DND-41 (cell line): Measurements from ENCODE around the gene PTGR2.

Experiments used
- ATAC-seq: fragments of 200-7000 bp; cut with Tn5 transposase; 3 replicates; pipeline ENCODE4 v1.9.1; 2021; ENCODE audit warnings: low read depth; ENCODE audit not compliant: insufficient read depth
- DNase-seq: peaks from one replicate; pipeline ENCODE4 v3.0.0-alpha.2; 2020
- H2AFZ ChIP-seq: 2 replicates; pipeline ENCODE4 v1.6.0; 2012; ENCODE audit warnings: low read depth, low read length
- H3K27ac ChIP-seq: 2 replicates; pipeline ENCODE4 v1.5.1; 2012; ENCODE audit warnings: low read length, inconsistent platforms
- H3K27me3 ChIP-seq: fragments of 200-600 bp; sonication (generic); 2 replicates; pipeline ENCODE4 v1.6.0; 2012; ENCODE audit warnings: low read length, mild to moderate bottlenecking, inconsistent platforms; ENCODE audit not compliant: insufficient read depth, poor library complexity
- H3K36me3 ChIP-seq: 2 replicates; pipeline ENCODE4 v1.5.1; 2012; ENCODE audit warnings: low read length, inconsistent platforms; ENCODE audit not compliant: insufficient read depth
- H3K4me1 ChIP-seq: 2 replicates; pipeline ENCODE4 v1.5.1; 2012; ENCODE audit warnings: mild to moderate bottlenecking, low read length; ENCODE audit not compliant: insufficient read depth
- H3K4me2 ChIP-seq: 2 replicates; pipeline ENCODE4 v1.6.0; 2012; ENCODE audit warnings: mild to moderate bottlenecking, moderate library complexity, low read length, inconsistent platforms; ENCODE audit not compliant: insufficient read depth
- H3K4me3 ChIP-seq, 2 experiments: fragments of 200-600 bp in 1 of 2; shearing (Covaris generic) in 1 of 2; 2 replicates each; pipeline ENCODE4 v1.5.1; 2012 to 2016; ENCODE audit warnings: inconsistent platforms in 2 of 2, low read length in 2 of 2, mild to moderate bottlenecking in 2 of 2, low read depth in 1 of 2, moderate library complexity in 1 of 2
- H3K79me2 ChIP-seq: 2 replicates; pipeline ENCODE4 v1.6.0; 2012; ENCODE audit warnings: low read length, inconsistent platforms; ENCODE audit not compliant: insufficient read depth
- H3K9ac ChIP-seq: 2 replicates; pipeline ENCODE4 v1.6.0; 2012; ENCODE audit warnings: low read depth, mild to moderate bottlenecking, inconsistent platforms, low read length, moderate library complexity
- H3K9me3 ChIP-seq: 2 replicates; pipeline ENCODE4 v1.5.1; 2012; ENCODE audit warnings: low read length, moderate library complexity, mild to moderate bottlenecking, inconsistent platforms; ENCODE audit not compliant: insufficient read depth, severe bottlenecking
- H4K20me1 ChIP-seq: 2 replicates; pipeline ENCODE4 v1.6.0; 2012; ENCODE audit warnings: low read length; ENCODE audit not compliant: insufficient read depth
- EZH2 ChIP-seq: IDR thresholded peaks from 3 replicates; pipeline ENCODE4 v1.6.1; 2012; ENCODE audit warnings: borderline replicate concordance, low read depth, mild to moderate bottlenecking, moderate library complexity, low read length, inconsistent platforms; ENCODE audit not compliant: severe bottlenecking
- TF ChIP-seq, protein P1 (sequence below): IDR thresholded peaks from 2 replicates; pipeline ENCODE4 v1.5.1; 2012; ENCODE audit warnings: borderline replicate concordance, low read length, moderate library complexity, mild to moderate bottlenecking; ENCODE audit not compliant: poor library complexity, severe bottlenecking; ENCODE audit errors: extremely low read depth

PTGR2 gene

DNA sequence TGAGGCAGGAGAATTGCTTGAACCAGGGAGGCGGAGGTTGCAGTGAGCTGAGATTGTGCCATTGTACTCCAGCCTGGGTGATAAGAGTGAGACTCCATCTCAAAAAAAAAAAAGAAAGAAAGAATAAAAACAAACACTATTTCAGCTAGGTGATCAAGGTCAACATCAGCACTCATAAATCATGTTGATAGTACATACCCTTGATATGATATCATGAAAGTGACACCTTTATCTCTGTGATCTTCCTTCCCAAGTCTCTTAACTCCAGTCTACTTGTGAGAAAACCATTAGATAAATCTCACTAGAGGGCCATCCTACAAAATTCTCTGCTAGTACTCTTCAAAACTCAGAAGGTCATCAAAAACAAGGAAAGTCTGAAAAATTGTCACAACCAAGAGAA, 44.2 kb upstream of the PTGR2 start:
- TF ChIP-seq EZH2: no peak
- TF ChIP-seq, protein P1, sequence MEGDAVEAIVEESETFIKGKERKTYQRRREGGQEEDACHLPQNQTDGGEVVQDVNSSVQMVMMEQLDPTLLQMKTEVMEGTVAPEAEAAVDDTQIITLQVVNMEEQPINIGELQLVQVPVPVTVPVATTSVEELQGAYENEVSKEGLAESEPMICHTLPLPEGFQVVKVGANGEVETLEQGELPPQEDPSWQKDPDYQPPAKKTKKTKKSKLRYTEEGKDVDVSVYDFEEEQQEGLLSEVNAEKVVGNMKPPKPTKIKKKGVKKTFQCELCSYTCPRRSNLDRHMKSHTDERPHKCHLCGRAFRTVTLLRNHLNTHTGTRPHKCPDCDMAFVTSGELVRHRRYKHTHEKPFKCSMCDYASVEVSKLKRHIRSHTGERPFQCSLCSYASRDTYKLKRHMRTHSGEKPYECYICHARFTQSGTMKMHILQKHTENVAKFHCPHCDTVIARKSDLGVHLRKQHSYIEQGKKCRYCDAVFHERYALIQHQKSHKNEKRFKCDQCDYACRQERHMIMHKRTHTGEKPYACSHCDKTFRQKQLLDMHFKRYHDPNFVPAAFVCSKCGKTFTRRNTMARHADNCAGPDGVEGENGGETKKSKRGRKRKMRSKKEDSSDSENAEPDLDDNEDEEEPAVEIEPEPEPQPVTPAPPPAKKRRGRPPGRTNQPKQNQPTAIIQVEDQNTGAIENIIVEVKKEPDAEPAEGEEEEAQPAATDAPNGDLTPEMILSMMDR: no peak
- Histone ChIP-seq H3K9me3 (no peaks in the 10 kb centered on the region), H3K36me3 (no peaks in the 10 kb centered on the region), H3K4me3 (no peak overlapping the region), H3K4me2 (no peak overlapping the region), H3K27ac (no peak overlapping the region), H3K9ac (no peak overlapping the region), H3K4me1 (no peaks in the 10 kb centered on the region), H3K27me3 (no peaks in the 10 kb centered on the region), H4K20me1 (no peaks in the 10 kb centered on the region), H3K79me2 (no peaks in the 10 kb centered on the region), H2AFZ (no peak overlapping the region)
- ATAC-seq (no peak), DNase-seq (no peak)

DNA sequence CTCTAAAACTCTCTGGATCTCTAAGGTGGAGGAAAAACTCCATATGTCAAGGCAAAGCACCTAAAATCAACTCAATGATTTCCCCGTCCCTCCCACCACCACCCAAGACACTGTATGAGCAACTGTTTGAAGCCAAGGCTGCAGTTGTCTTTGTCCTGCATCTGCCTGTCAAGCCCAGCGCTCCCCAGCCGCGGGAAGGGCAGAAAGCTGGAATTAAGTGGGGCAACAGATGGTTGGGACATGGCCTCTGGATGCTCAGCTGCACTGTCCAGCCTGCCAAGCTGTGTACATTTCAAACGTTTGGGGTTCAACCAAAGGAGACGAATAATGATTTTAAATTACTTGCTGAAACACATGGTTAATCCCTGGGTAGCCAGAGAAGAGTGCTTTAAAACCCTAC, 42.2 kb upstream of the PTGR2 start:
- DNase-seq: no peak
- no peaks in the 10 kb centered on the region for H3K79me2 ChIP-seq
- H2AFZ ChIP-seq: no peak overlapping the region
- no peaks in the 10 kb centered on the region for H3K36me3 ChIP-seq
- no peak overlapping the region for H3K27ac ChIP-seq
- ATAC-seq: no peak
- H3K9ac ChIP-seq: no peak overlapping the region
- H4K20me1 ChIP-seq: no peaks in the 10 kb centered on the region
- no peaks in the 10 kb centered on the region for H3K4me1 ChIP-seq
- no peak overlapping the region for H3K4me3 ChIP-seq
- no peaks in the 10 kb centered on the region for H3K9me3 ChIP-seq
- H3K27me3 ChIP-seq: no peaks in the 10 kb centered on the region
- H3K4me2 ChIP-seq: no peak overlapping the region
- TF ChIP-seq, protein P1: no peak
- TF ChIP-seq EZH2: no peak

DNA sequence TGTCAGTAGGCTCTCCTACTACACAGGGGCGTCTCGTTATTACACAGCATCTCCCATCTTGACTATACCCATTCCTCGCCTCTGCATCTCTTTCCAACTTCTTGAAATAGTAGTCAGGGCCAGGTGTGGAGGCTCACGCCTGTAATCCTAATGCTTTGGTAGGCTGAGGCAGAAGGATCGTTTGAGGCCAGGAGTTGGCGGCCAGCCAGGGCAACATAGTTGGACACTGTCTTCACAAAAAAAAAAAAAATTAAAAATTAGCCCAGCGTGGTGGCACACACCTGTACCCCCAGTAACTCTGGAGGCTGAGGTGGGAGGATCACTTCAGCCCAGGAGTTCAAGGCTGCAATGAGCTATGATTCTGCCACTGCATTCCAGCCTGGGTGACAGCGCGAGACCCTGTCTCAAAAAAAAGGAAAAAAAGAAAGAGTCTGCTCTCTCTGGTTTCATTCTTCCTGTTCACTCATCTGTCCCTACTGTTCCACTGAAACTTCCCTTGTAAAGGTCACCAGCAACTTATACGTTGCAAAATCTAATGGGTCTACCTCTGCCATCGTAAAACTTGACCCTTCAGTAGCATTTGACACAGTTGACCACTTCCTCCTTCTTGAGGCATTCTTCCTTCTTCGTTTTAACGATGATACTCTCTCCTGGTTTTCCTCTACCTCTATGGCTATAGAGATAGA, 41.0 kb upstream of the PTGR2 start:
- H2AFZ ChIP-seq: no peak overlapping the region
- no peaks in the 10 kb centered on the region for H4K20me1 ChIP-seq
- H3K4me1 ChIP-seq: no peaks in the 10 kb centered on the region
- H3K79me2 ChIP-seq: no peaks in the 10 kb centered on the region
- DNase-seq (no peak), ATAC-seq (no peak)
- no peaks in the 10 kb centered on the region for H3K36me3 ChIP-seq
- H3K9ac ChIP-seq: no peak overlapping the region
- H3K27ac ChIP-seq: no peak overlapping the region
- H3K4me3 ChIP-seq: no peak overlapping the region
- no peaks in the 10 kb centered on the region for H3K9me3 ChIP-seq
- H3K4me2 ChIP-seq: no peak overlapping the region
- TF ChIP-seq, protein P1: no peak
- TF ChIP-seq EZH2: no peak
- no peaks in the 10 kb centered on the region for H3K27me3 ChIP-seq
